DMS 273 treated with DMSO at 0.1 percent for 48 hours (cell line): ENCODE data around the gene MYBPC2.
A peak's percentile ranks its signal among the peaks of the same experiment; 100 is the strongest.
"Not testable (repeated sequence)": the region's sequence is repeated elsewhere in the genome, so short reads cannot be mapped to it uniquely, and the experiment has no call there.

Experiments used
- DNase-seq: peaks from one replicate; lab custom pipeline; 2025; lab: John Stamatoyannopoulos, UW

Gene MYBPC2

GRCh38 chr19:50459638-50460037 is 26.9 kb downstream of the MYBPC2 start:
- no peak for DNase-seq

DNA sequence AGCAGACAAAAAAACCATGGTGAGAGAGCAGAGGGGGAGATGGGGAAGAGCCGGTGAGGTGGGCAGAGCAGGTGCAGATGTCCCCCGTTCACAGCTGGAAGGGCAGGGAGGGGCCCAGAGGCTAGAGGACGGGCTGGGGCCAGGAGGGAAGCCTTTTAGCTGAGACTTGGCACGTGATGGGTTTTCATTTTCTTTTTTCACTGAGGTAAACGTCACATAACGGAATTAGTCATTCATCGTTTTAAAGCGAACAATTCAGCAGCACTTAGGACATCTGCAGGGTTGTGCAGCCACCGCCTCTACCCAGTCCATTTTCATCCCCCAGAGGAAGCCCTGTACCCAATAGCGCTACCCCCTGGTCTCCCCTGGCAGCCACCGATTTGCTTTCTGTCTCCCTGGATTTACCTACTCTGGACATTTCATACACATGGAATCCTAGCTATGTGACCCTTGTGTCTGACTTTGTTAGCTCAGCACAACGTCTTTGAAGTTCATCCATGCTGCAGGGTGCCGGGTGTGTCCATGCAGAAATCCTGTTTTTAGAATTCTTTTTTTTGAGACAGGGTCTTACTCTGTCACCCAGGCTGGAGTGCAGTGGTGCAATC is 27.6 kb downstream of the MYBPC2 start:
- no peak for DNase-seq

GRCh38 chr19:50461066-50461875 is 28.6 kb downstream of the MYBPC2 start:
- DNase-seq, result no peak

DNA sequence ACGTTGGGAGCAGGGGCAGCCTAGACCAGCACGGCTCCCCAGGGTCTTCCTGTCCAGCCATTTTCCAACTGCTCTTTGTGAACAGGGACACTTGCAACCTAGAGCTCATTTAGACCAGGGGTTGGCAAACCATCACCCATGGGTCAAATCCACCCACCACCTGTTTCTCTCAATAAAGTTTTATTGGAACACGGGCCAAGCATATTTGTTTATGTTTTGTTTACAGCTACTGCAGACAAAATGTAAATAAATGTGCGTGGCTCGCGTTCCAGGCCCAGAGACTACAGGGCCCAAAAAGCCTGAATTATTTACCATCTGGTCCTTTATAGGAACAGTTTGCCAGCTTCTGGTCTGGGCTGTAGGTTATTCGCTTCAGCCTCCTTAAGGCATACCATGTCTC is 30.3 kb downstream of the MYBPC2 start:
- DNase-seq, result no peak

GRCh38 chr19:50464348-50464747 is 31.7 kb downstream of the MYBPC2 start:
- DNase-seq, result no peak

- DNase-seq, result no peak
Observed at GRCh38 chr19:50465000-50465399, 32.3 kb downstream of the MYBPC2 start.

GRCh38 chr19:50465986-50466705 is 33.5 kb downstream of the MYBPC2 start:
- no peak for DNase-seq

- DNase-seq, result no peak
Observed at GRCh38 chr19:50466706-50467039, 34.0 kb downstream of the MYBPC2 start.

GRCh38 chr19:50467566-50467965 is 34.9 kb downstream of the MYBPC2 start:
- DNase-seq, result no peak

DNA sequence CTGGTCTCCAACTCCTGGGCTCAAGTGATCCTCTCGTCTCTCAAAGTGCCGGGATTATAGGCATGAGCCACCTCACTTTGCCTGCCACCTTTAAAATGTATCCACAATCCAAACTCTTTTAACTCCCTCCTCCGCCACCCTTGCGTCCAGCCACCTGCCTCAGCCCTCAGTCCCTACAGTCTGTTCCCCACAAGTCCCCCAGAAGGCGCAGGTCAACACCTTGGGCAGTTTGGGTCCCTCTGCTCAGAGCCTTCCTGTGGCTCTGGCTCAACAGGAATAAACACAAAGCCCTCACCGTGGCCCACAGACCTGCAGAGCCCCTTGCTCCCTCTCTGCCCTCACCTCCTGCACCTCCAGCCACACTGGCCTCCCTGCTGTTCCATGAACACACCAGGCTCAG is 36.1 kb downstream of the MYBPC2 start:
- no peak for DNase-seq

- DNase-seq, result not testable (repeated sequence)
Observed at GRCh38 chr19:50473336-50473735, 40.6 kb downstream of the MYBPC2 start.

DNA sequence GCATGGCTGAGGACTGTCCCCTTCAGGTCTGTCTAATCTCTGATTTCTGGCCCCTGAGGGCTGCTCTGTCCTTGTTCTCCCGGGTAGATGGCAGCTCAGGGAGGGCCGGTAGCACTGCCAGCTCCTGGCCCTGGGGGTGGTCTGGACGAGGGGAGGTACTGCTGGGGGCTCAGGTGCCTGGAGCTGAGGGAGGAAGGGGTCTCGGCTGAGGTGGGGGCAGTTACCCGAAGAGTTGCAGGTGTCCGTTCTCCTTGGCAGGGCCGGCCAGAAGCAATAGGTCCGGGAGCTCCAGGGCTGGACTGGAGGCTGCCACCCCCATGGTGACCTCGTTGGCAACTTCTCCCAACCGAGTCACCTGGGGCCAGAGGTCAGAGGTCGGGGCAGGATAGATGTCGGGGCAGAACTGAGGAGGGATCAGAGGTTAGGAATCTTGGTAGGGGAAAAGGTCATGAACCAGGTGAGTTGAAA is 42.4 kb downstream of the MYBPC2 start:
- no peak for DNase-seq

- no peak for DNase-seq
Observed at GRCh38 chr19:50475736-50476223, 43.1 kb downstream of the MYBPC2 start.

GRCh38 chr19:50476224-50476906 is 43.7 kb downstream of the MYBPC2 start, which contains the start of the genes EMC10 and GARIN5A:
EMC10 (plus strand) TSS chr19:50476507; CDS start chr19:50476545, 38 bp downstream.
GARIN5A (minus strand) TSS chr19:50476848; CDS start chr19:50476388, 460 bp downstream.
- DNase-seq, result peak; percentile 78

GRCh38 chr19:50476907-50477238 is 44.2 kb downstream of the MYBPC2 start:
- no peak for DNase-seq

DNA sequence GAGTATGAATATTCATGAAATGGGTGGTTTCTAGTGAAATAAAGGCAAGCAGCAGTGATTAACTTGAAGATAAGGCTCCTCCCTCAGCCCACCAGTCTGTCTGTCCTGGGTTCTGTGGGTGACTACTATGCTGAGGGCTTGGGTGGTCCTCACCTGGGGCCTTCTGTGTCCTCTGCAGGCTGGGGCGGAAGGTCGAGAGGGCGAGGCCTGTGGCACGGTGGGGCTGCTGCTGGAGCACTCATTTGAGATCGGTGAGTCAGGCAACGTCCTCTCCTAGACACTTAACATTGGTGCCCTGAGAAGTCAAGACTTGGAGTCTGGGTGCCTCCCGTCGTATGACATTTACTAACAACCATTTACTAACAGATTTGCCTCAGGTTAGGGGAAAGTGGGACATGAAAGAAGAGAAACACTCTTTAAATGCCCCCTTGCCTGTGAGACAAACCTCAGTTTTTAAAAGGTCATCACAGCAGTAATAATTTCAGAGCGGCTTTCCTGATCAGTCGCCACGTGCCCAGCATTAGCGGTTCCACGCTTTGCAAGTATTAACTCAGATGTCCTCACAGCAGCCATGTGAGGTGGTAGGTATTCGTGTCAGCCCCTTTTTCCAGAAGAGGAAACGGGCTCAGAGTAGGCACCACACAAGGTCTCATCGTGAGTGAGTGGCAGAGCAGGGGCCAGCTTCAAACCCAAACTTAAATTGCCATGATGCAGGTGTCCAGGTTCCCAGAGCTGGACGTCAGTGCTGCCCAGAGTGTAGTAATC is 45.2 kb downstream of the MYBPC2 start:
- DNase-seq, result no peak

DNA sequence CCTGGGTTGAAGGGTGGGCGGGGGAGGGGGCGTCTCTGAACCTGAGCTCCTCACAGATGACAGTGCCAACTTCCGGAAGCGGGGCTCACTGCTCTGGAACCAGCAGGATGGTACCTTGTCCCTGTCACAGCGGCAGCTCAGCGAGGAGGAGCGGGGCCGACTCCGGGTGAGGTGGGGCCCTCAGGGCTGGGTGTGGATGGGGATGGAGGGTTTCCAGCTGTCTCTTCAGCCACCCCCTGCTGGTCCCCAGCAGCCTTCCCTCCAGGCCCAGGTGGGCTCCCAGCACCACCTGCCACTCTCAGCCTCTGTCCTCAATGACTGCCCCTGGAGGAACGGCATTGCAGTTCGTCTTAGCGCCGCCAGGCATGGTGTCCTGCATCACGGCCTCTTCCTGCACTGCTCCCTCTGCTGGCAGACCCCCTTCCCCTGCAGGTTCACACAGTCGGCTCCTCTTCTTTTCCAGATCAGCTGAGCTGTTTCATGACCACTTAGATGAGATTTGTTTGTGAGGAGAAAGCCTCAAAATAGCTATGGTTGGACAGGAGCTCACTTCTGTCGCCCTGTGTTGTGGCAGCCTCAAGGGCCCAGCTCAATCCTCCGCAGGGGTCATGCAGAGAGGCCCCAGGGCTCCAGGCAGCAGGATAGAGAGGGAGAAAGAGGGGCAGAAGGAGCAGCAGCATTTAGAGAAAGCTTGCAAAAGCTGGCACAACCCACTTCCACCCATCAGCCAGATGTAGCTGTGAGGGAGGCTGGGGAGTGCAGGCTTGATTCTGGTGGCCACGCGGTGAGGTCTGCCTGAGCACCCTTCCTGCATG is 46.4 kb downstream of the MYBPC2 start:
- no peak for DNase-seq

GRCh38 chr19:50479761-50480251 is 47.1 kb downstream of the MYBPC2 start:
- DNase-seq, result no peak

DNA sequence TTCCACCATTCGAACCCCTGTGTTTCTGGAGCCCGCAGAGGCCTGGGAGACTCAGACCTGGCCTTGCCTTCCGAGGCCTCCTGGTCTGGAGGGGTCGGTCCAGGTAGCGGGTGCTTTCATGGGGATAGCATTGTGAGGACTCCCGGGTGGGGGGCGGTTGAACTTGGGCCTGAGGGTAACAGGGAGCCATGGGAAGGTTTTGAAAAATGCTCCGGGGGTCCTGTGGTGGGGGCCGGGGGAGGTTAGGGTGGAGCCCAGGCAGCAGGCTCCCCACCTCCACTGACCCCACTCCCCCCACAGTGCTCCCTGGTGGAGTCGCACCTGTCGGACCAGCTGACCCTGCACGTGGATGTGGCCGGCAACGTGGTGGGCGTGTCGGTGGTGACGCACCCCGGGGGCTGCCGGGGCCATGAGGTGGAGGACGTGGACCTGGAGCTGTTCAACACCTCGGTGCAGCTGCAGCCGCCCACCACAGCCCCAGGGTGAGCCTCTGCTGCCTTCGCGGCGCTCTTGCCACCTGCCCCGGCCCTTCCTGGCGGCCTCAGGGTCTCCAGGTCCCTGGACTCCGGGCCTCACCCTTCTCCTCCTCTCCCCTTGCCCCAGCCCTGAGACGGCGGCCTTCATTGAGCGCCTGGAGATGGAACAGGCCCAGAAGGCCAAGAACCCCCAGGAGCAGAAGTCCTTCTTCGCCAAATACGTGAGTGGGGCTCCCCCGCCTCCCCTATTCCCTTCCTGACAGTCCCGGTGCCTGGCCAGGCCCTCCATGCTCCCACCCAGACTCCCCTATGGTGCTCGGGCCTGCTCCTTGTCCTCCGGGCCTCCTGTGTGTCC is 47.8 kb downstream of the MYBPC2 start:
- DNase-seq, result no peak
